ENCODE measurements around the gene DUXA.
"Not testable (repeated sequence)": the region's sequence is repeated elsewhere in the genome, so short reads cannot be mapped to it uniquely, and the experiment has no call there.

Gene DUXA

DNA sequence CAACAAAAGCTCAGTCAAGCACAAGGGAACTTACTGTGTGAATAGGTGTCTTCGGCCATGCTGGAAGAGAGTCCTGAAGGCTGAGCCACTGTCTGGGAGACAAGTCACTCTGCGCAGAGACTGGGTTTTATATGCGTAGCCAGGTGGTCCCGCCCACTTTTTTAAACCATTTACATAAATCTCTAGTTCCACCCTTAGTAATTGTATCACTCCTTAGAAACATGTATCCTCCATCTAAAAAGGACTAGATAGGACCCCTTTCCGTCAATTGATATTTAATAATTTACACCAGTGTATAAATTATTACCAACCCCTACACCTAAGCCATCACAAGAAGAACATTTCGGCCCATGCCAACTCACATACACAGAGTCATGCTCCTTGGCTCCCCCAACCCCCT, at the start of gene DUXA:
TSS of gene DUXA (minus strand) at position 101 of the 400 bp plus-strand sequence. CDS start at position 59, 42 bp downstream.
- no peak for ATAC-seq

DNA sequence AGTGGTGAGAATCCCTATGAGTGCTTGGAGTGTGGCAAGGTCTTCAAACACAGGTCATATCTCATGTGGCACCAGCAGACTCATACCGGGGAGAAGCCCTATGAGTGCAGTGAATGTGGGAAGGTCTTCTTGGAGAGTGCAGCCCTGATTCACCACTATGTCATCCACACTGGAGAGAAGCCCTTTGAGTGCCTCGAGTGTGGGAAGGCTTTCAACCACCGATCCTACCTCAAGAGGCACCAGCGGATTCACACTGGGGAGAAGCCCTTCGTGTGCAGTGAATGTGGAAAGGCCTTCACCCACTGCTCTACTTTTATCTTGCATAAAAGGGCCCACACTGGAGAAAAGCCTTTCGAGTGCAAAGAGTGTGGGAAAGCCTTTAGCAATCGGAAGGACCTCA, 44.8 kb upstream of the DUXA start:
- ATAC-seq = no peak

DNA sequence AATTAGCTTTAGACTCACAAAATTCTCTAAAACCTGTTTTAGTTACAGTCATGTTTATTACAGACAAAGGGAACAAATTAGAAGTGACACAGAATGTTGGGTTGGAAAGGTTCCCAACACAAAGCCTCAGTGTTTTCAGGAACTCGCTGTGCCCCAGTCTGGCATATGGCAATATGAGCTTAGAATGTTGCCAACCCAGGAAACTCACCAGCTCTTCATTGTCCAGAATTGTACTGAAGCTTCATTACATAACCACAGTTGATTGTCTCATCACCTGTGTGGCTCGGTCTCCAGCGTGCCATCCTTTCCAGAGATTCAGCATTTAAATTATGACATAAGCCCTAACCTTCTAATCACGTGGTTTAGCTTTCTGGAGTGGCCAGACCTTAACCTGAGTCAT, 43.1 kb upstream of the DUXA start:
- no peak for ATAC-seq

- no peak for ATAC-seq
Observed at GRCh38 chr19:57202160-57202559, 34.9 kb upstream of the DUXA start.

GRCh38 chr19:57197874-57198273, 30.6 kb upstream of the DUXA start:
- not testable (repeated sequence) for ATAC-seq

DNA sequence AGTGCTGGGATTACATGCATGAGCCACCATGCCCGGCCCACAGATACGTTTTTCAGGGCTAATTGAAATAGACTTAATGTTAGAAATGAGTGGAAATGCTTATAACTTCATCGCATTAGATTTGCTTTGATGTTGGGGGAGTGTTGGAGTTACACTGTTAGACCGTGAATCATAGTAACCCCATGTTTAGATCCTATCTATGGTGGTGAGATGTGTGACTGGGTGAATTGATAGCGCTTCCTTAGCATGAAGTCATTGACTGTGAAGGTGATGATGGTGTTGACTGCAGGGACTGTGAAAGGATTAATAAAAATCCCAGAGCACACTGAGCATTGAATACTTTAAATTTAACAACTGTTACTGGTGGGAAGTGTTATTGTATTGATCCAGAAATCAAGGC, 25.7 kb upstream of the DUXA start:
- ATAC-seq = peak; percentile 44 to 63

- no peak for ATAC-seq
Observed at GRCh38 chr19:57192077-57192420, 24.8 kb upstream of the DUXA start.

DNA sequence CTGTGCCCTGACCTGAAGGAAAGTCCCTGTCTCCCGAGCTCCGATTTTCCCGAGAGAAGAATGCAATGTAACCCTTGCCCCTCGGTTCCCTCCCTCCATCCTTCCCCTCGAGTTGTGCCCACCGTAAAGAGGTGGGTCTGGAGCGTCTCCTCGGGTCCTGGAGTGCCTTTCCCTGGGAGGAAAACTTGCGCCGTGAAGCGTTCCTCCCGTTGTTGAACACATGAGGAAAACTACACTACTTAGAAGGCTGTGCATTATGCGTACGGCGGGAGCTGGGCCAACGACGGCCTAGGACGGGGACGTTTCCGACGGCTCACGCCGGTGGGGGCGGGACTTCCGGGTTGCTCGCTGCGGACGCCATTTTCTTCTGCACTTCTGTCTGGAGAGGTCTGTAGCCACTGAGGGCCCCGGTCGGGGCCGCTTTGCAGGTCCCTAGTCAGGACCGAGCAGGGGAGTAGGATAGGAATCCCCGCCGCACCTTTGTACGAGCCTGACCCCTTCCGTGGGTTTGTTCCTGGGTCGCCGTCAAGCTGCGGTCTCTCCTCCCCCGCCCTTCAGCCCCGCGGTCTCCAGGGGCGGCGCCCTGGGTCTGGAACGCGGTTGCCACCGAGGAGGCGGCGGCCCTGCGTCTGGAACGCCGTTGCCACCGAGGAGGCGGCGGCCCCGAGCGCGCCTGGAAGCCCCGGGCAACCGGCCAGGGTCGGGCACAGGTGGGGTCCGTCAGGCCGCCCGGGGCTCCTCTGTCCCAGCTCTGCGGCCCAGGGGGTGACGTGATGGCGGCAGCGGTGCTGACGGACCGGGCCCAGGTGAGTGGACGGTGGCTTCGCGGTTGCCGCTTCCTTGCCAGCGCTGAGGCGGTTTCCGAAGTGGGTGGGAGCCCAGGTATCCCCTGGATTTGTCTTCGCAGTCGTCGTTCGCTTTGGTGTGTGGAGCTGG, 24.1 kb upstream of the DUXA start, which contains the start of gene ZNF264:
TSS of gene ZNF264 (plus strand) at position 360 of the 936 bp plus-strand sequence. CDS start at position 774, 414 bp downstream.
- peak; percentile 98 for ATAC-seq

DNA sequence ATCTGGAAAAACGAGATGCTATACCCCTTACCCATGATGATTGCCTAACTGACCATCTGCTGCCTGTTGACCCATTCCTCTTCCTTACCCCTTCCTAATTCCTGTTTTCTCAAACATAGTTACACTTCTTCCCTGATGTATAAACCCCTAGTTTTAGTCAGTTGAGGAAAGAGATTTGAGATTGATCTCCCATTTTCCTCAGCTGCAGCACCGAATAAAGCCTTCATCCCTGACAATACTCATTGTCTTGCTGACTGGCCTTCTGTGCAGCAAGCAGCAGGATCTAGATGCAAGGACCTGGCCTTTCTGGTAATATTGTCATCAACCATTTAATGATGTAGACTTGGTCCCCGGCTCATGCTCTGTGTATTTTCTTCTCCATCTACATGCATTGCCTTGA, 23.0 kb upstream of the DUXA start:
- no peak for ATAC-seq

- ATAC-seq = peak; percentile 56 to 67
Observed at GRCh38 chr19:57171551-57172081, 4.3 kb upstream of the DUXA start.

- no peak for ATAC-seq
Observed at GRCh38 chr19:57165846-57166245, 1.4 kb downstream of the DUXA start.

DNA sequence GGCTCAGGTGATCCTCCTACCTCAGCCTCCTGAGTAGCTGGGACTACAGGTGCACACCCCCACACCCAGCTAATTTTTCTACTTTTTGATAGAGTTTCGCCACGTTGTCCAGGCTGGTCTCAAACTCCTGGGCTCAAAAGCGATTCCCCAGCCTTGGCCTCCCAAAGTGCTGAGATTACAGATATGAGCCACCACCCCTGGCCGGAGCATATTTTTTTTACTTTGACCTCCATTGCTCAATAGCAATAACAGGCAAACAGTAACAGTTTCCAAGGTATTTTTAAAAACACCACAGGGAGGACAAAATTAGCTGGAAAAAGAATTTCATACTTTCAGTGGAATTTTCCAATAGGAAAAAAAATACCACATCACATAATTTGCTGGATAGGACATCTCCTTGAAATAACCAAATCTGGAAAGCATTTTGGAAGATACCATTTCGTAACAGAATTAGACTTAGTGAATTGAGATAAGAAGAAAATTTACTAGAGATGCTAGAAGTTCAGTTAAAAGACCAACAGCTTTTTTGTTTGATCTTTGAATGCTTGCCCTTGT, 5.2 kb downstream of the DUXA start:
- ATAC-seq = no peak

DNA sequence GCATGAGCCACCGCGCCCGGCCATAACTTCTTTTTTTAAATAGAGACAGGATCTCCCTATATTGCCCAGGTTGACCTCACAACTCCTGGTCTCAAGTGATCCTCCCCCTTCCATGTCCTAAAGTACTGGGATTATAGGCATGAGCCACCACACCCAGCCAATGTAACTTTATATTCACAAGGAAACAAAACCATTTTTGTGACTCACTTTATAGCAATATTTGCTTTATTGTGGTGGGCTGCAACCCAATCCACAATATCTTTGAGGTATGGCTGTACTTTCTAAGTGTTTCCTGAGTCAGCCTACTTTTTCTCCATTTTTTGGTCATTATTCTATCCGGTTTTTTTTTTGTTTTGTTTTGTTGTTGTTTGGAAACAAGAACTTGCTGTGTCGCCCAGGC, 14.4 kb downstream of the DUXA start:
- ATAC-seq = no peak

DNA sequence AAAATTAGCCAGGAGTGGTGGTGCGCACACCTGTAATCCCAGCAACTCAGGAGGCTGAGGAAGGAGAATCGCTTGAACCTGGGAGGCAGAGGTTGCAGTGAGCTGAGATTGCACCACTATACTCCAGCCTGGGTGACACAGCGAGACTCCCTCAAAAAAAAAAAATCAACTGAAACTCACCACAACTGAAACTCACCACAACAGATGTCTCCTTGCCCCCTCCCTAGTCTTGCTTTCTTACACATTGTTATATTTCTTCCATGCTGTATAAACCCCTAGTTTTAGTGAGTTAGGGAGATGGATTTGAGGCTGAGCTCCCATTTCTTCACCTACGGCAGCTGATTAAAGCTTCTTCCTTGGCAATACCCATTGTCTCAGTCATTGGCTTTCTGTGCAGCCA, 25.6 kb downstream of the DUXA start:
- no peak for ATAC-seq

DNA sequence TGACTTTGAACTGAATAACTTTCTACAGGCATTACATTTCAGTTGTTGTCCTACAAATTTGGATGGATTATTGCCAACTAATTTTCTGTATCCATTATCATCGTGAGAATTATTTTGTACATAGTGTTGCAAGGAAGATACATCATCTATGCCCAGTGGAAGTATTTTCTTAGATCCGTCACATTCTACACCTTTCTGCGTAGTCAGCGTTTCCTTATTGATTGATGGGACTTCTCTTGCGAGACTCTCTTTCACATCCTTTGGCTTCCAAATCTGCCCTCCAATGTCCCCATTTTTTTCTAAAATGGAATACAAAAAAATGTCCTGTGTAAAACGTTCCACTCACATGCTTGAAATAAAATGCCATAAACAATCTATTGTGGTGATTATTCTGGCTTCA, 31.5 kb downstream of the DUXA start:
- no peak for ATAC-seq

- ATAC-seq = not testable (repeated sequence)
Observed at GRCh38 chr19:57127403-57127802, 39.9 kb downstream of the DUXA start.

DNA sequence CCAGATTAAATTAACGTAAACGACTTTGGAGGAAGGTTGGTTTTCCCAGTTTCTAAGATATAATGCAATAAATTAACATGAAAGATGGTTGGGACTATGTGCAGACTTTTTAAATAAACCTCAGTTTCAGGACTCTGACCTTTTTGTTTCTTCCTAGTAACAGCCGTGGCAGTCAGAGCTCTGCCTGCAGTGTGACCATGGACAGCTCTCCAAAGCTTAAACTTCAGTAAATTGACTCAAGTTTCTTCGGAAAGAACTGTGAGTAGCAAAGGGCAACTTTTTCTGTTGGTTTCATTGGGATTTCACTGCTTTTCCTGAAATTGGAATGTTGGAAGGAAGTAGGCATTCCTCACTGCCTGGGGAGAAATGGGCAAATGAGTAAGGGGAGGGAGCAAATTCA, 43.4 kb downstream of the DUXA start:
- ATAC-seq = no peak

- ATAC-seq = no peak
Observed at GRCh38 chr19:57118848-57119247, 48.4 kb downstream of the DUXA start.

GRCh38 chr19:57113501-57113900, 53.8 kb downstream of the DUXA start:
- ATAC-seq = not testable (repeated sequence)

DNA sequence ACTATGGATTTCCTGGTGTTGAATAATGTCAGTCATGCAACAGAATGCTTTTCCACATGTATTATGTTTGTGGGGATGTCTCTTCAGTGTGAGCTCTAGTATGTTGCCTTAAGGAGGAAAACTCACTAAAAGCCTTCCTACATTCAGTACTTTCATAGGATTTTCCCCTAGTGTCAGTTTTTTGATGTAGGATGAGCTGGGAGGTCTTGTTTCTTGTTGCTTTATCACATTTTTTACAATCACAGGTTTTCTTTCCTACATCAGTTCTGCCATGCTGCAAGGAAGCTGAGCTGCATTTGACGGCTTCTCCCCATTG, 56.0 kb downstream of the DUXA start:
- no peak for ATAC-seq

DNA sequence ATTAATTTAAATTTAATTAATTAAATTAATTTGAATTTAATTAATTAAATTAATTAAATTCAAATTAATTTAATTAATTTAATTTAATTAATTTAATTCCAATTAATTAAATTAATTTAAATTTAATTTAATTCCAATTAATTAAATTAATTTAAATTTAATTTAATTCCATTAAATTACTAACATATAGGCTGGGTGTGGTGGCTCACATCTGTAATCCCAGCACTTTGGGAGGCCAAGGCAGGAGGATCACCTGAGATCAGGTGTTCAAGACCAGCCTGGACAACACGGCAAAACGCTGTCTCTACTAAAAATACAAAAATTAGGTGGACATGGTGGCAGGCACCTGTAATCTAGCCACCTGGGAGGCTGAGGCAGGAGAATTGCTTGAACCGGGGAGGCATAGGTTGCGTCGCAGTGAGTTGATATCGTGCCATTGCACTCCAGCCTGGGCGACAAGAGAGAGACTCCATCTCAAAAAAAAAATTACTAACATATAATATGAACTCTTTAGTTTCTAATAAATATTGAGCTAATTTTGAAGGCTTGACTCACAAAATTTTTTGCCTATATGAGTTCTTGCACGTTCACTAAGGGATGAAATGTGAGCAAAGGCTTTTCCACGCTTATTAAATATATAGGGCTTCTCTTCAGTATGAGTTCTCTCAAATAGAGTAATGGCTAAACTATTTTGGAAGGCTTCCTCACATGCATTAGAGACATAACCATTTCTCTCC, 56.5 kb downstream of the DUXA start:
- ATAC-seq = no peak

DNA sequence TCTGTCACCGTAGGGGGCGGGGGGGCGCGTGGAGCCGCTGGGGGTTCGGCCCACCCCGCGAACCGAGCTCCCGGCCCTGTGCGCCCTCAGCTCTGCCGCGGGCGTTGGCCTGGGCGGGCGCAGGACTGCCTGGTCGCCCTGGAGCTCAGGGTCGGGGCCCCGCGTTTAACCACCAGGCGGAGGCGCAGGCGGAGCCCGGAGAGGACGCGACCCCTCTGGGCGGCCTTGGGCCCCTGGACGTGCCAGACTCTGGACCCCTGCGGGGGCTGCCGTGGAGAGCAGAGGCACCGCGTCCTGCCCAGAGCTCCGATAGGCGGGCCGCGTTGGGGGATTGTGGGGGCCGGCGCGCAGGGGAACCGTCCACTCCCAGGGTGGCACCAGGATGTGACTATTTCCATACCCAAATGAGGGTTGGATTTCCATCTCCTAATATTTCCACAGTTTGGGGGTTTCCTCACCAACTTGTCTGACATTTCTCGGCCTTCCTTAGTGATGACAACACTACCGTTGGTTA, 60.5 kb downstream of the DUXA start:
- ATAC-seq = no peak

Data from activated CD4-positive, CD25-positive, alpha-beta regulatory T cell treated with anti-CD3 and anti-CD28 coated beads, Interleukin-2, amount 50 U/mL, for 24 hours (primary cell).